ENCODE results near the gene STRN3.

The STRN3 gene

GRCh38 chr14:30884901-30885300 lies 141.3 kb downstream of the STRN3 start:
- H3K4me3 Mint-ChIP-seq, result no peak overlapping the region
- H3K27me3 Mint-ChIP-seq (ENCODE audit: low read depth, poor library complexity), result peaks cover 5% of the 10 kb centered on the region
- H3K4me1 Mint-ChIP-seq, result no peaks in the 10 kb centered on the region
- H3K9me3 Mint-ChIP-seq, result no peaks in the 10 kb centered on the region
- TF ChIP-seq CTCF (IDR thresholded peaks at IDR 0.05), result no peak
- no peaks in the 10 kb centered on the region for H3K36me3 Mint-ChIP-seq (ENCODE audit: low read depth)
- no peak for DNase-seq
- H3K27ac Mint-ChIP-seq, result no peak overlapping the region

GRCh38 chr14:30883508-30884294 lies 142.5 kb downstream of the STRN3 start:
- Mint-ChIP-seq H3K27ac (no peak overlapping the region), H3K4me1 (no peaks in the 10 kb centered on the region), H3K4me3 (no peak overlapping the region), H3K9me3 (no peaks in the 10 kb centered on the region), H3K36me3 (ENCODE audit: low read depth) (no peaks in the 10 kb centered on the region), H3K27me3 (ENCODE audit: low read depth, poor library complexity) (peaks cover 5% of the 10 kb centered on the region)
- no peak for TF ChIP-seq CTCF (IDR thresholded peaks at IDR 0.05)
- no peak for DNase-seq

GRCh38 chr14:30882431-30882830 lies 143.7 kb downstream of the STRN3 start:
- Mint-ChIP-seq H3K4me1 (no peaks in the 10 kb centered on the region), H3K27me3 (ENCODE audit: low read depth, poor library complexity) (peaks cover 18% of the 10 kb centered on the region), H3K27ac (no peak overlapping the region), H3K4me3 (no peak overlapping the region), H3K9me3 (no peaks in the 10 kb centered on the region), H3K36me3 (ENCODE audit: low read depth) (no peaks in the 10 kb centered on the region)
- no peak for DNase-seq
- no peak for TF ChIP-seq CTCF (IDR thresholded peaks at IDR 0.05)

GRCh38 chr14:30876692-30877091 lies 149.5 kb downstream of the STRN3 start:
- no peak for DNase-seq
- no peak overlapping the region for H3K27ac Mint-ChIP-seq
- H3K4me1 Mint-ChIP-seq, result peaks cover 15% of the 10 kb centered on the region
- H3K9me3 Mint-ChIP-seq, result no peaks in the 10 kb centered on the region
- peaks cover 63% of the 10 kb centered on the region for H3K27me3 Mint-ChIP-seq (ENCODE audit: low read depth, poor library complexity)
- TF ChIP-seq CTCF (IDR thresholded peaks at IDR 0.05), result no peak
- no peak overlapping the region for H3K4me3 Mint-ChIP-seq
- no peaks in the 10 kb centered on the region for H3K36me3 Mint-ChIP-seq (ENCODE audit: low read depth)

GRCh38 chr14:30875788-30876053 lies 150.5 kb downstream of the STRN3 start:
- peaks cover 72% of the 10 kb centered on the region for H3K27me3 Mint-ChIP-seq (ENCODE audit: low read depth, poor library complexity)
- no peak for DNase-seq
- H3K27ac Mint-ChIP-seq, result no peak overlapping the region
- no peaks in the 10 kb centered on the region for H3K9me3 Mint-ChIP-seq
- peak overlapping the region; percentile 78 for H3K4me3 Mint-ChIP-seq
- peaks cover 15% of the 10 kb centered on the region for H3K4me1 Mint-ChIP-seq
- no peaks in the 10 kb centered on the region for H3K36me3 Mint-ChIP-seq (ENCODE audit: low read depth)
- TF ChIP-seq CTCF (IDR thresholded peaks at IDR 0.05), result no peak

All from nephron progenitor cell (in vitro differentiated cells).